ENCODE measurements around the gene CFAP74.
"Not testable (repeated sequence)": the region's sequence is repeated elsewhere in the genome, so short reads cannot be mapped to it uniquely, and the experiment has no call there.

CFAP74 gene

DNA sequence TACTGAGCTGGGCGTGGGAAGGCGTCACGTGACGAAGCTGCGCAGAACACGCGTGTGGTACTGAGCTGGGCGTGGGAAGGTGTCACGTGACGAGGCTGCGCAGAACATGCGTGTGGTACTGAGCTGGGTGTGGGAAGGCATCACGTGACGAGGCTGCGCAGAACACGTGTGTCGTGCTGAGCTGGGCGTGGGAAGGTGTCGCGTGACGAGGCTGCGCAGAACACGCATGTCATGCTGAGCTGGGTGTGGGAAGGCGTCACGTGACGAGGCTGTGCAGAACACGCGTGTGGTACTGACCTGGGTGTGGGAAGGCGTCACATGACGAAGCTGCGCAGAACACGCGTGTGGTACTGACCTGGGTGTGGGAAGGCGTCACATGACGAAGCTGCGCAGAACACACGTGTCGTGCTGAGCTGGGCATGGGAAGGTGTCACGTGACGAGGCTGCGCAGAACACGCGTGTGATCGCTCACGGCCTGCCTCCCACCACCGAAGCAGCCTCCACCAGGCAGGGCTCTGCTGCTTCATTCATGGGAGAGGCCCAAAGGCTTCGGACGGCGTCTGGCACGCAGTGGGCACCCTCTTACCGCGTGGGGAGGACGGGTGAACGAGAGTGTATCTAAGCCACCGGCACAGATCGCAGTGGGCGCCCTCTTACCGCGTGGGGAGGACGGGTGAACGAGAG lies 24.0 kb downstream of the CFAP74 start:
- H3K4me1 ChIP-seq (ENCODE audit: insufficient read depth, low read length), result no peaks in the 10 kb centered on the region
- no peak overlapping the region for H3K4me3 ChIP-seq (ENCODE audit: low read depth in 1 of 2, low read length in 2 of 2)
- H3K36me3 ChIP-seq (ENCODE audit: insufficient read depth, low read length), result no peaks in the 10 kb centered on the region
- no peak overlapping the region for H3K27ac ChIP-seq (ENCODE audit: low read depth, low read length)
- no peaks in the 10 kb centered on the region for H3K9me3 ChIP-seq (ENCODE audit: low read length)
- H3K27me3 ChIP-seq (ENCODE audit: control insufficient read depth in 1 of 2, insufficient read depth in 2 of 2, low read length in 2 of 2), result no peaks in the 10 kb centered on the region
- no peak overlapping the region for H3K9ac ChIP-seq (ENCODE audit: low read length)

GRCh38 chr1:1978690-1979481 lies 24.7 kb downstream of the CFAP74 start:
- H3K9me3 ChIP-seq (ENCODE audit: low read length); H3K4me3 ChIP-seq (ENCODE audit: low read depth in 1 of 2, low read length in 2 of 2); H3K27me3 ChIP-seq (ENCODE audit: control insufficient read depth in 1 of 2, insufficient read depth in 2 of 2, low read length in 2 of 2); H3K36me3 ChIP-seq (ENCODE audit: insufficient read depth, low read length); H3K4me1 ChIP-seq (ENCODE audit: insufficient read depth, low read length); H3K9ac ChIP-seq (ENCODE audit: low read length); H3K27ac ChIP-seq (ENCODE audit: low read depth, low read length): not testable (repeated sequence)

DNA sequence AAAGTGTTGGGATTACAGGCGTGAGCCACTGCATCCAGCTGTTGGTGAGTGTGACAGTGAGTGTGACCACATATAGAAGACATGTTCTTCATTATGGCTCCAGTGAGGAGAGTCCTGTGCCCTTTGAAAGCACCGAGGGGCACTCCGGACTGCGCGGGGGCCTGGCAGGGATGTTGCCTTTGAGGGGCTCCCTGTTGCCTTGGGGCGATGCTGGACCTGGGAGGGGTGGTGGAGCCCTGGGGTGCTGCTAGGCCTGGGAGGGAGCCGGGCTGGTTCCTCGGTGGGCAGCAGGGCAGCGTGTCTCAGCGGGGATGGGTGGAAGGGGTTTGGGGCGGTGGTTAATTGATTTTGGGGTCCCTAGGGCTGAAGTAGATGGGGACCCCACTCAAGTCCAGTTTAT lies 25.5 kb downstream of the CFAP74 start:
- no peaks in the 10 kb centered on the region for H3K9me3 ChIP-seq (ENCODE audit: low read length)
- H3K9ac ChIP-seq (ENCODE audit: low read length), result no peak overlapping the region
- no peaks in the 10 kb centered on the region for H3K4me1 ChIP-seq (ENCODE audit: insufficient read depth, low read length)
- H3K27ac ChIP-seq (ENCODE audit: low read depth, low read length), result no peak overlapping the region
- H3K27me3 ChIP-seq (ENCODE audit: control insufficient read depth in 1 of 2, insufficient read depth in 2 of 2, low read length in 2 of 2), result peaks cover 0 to 4% of the 10 kb centered on the region in 2 donors
- no peaks in the 10 kb centered on the region for H3K36me3 ChIP-seq (ENCODE audit: insufficient read depth, low read length)
- H3K4me3 ChIP-seq (ENCODE audit: low read depth in 1 of 2, low read length in 2 of 2), result no peak overlapping the region

DNA sequence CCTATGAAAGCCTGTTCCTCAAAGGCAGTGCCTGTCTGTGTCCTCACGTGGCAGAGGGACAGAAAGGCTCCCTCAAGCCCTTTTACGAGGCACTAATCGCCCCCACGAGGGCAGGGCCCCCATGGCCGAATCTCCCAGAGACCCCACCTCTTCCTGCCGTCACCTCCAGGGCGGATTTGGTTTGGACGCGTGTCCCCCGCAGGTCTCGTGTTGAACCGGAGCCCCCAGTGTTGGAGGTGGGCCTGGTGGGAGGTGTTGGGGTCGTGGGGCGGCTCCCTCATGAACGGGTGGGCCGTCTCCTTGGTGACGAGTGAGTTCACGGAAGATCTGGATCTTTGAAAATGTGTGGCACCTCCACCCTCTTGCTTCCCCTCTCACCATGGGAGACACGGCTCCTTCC lies 27.6 kb downstream of the CFAP74 start:
- no peaks in the 10 kb centered on the region for H3K9me3 ChIP-seq (ENCODE audit: low read length)
- H3K4me3 ChIP-seq (ENCODE audit: low read depth in 1 of 2, low read length in 2 of 2), result no peak overlapping the region

GRCh38 chr1:1975535-1975934 lies 28.1 kb downstream of the CFAP74 start:
- Histone ChIP-seq H3K9me3 (ENCODE audit: low read length) (no peaks in the 10 kb centered on the region), H3K9ac (ENCODE audit: low read length) (no peak overlapping the region), H3K27ac (ENCODE audit: low read depth, low read length) (no peak overlapping the region), H3K36me3 (ENCODE audit: insufficient read depth, low read length) (no peaks in the 10 kb centered on the region), H3K4me1 (ENCODE audit: insufficient read depth, low read length) (no peaks in the 10 kb centered on the region), H3K4me3 (ENCODE audit: low read depth in 1 of 2, low read length in 2 of 2) (no peak overlapping the region), H3K27me3 (ENCODE audit: control insufficient read depth in 1 of 2, insufficient read depth in 2 of 2, low read length in 2 of 2) (peaks cover 0 to 7% of the 10 kb centered on the region in 2 donors)

More for the DNA sequence above, 27.6 kb downstream of the CFAP74 start:
- no peaks in the 10 kb centered on the region for H3K4me1 ChIP-seq (ENCODE audit: insufficient read depth, low read length)
- H3K27ac ChIP-seq (ENCODE audit: low read depth, low read length), result no peak overlapping the region
- no peak overlapping the region for H3K9ac ChIP-seq (ENCODE audit: low read length)
- H3K36me3 ChIP-seq (ENCODE audit: insufficient read depth, low read length), result no peaks in the 10 kb centered on the region
- H3K27me3 ChIP-seq (ENCODE audit: control insufficient read depth in 1 of 2, insufficient read depth in 2 of 2, low read length in 2 of 2), result peaks cover 0 to 7% of the 10 kb centered on the region in 2 donors

DNA sequence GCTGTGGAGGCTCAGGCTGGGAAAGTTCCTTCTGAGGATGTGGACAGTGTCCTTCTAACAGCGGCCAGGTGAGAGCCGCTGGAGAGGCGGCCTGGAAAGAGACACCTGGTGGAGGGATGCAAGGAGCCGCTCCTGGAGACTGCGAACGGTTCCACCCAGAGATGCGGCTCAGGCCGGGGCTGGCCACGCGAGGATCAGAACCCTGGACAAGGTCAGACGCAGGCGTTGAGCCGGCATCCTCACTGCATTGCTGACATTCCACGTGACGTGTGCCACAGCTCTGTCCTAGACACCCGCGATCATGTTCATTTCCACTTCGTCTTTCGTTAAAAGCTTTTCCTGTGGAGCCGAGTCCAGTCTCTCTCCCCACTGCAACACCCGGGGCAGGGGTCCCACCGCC lies 28.8 kb downstream of the CFAP74 start:
- Histone ChIP-seq H3K36me3 (ENCODE audit: insufficient read depth, low read length) (no peaks in the 10 kb centered on the region), H3K27me3 (ENCODE audit: control insufficient read depth in 1 of 2, insufficient read depth in 2 of 2, low read length in 2 of 2) (peaks cover 0 to 7% of the 10 kb centered on the region in 2 donors), H3K27ac (ENCODE audit: low read depth, low read length) (no peak overlapping the region), H3K9me3 (ENCODE audit: low read length) (no peaks in the 10 kb centered on the region), H3K4me3 (ENCODE audit: low read depth in 1 of 2, low read length in 2 of 2) (no peak overlapping the region), H3K4me1 (ENCODE audit: insufficient read depth, low read length) (no peaks in the 10 kb centered on the region), H3K9ac (ENCODE audit: low read length) (no peak overlapping the region)

DNA sequence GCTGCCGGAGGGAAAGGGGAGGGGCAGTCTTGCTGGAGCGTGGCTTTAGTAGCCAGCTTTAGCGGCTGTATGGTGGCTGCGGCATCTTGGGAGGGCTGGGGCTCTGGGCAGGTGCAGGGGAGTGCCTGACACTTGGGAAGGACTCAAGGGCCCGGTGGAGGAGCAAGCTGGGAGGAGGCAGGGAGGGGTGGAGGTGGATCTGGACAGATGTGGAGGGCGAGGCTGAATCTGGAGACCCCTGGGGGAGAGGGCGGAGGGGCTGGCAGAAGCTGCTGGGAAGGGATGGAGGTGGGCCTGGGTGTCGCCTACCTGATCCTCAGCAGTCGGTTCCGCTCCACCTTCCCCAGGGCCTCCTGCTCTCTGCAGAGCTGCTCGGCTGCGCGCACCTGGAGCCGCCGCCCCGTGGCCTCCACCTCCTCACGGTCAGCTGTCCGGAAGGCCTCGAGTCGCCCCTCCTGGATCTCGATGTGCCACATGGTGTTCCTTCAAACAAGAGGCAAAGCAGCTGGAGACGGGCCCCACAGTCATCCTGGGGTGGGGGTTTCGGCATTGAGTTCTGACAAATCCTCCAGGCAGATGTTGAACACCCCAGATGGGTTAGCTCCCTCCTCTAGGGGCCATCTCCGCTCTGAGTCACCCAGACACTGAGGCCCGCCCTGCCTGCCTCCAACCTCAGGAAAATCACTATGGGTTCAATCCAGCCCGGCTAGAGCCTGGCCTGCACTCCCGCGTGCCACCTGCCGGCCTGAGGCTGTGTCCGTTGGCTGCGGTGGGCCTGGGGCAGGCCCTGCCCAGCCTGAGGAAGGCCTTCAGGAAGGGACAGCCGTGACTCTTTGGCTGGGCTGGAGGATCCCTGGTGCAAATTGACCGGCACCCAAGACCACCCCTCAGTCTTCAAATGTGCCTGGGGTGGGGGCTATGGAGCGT lies 29.6 kb downstream of the CFAP74 start:
- Histone ChIP-seq H3K36me3 (ENCODE audit: insufficient read depth, low read length) (no peaks in the 10 kb centered on the region), H3K4me3 (ENCODE audit: low read depth in 1 of 2, low read length in 2 of 2) (no peak overlapping the region), H3K9me3 (ENCODE audit: low read length) (no peaks in the 10 kb centered on the region), H3K27me3 (ENCODE audit: control insufficient read depth in 1 of 2, insufficient read depth in 2 of 2, low read length in 2 of 2) (peaks cover 0 to 7% of the 10 kb centered on the region in 2 donors), H3K27ac (ENCODE audit: low read depth, low read length) (no peak overlapping the region), H3K9ac (ENCODE audit: low read length) (no peak overlapping the region), H3K4me1 (ENCODE audit: insufficient read depth, low read length) (no peaks in the 10 kb centered on the region)

- peaks cover 0 to 7% of the 10 kb centered on the region in 2 donors for H3K27me3 ChIP-seq (ENCODE audit: control insufficient read depth in 1 of 2, insufficient read depth in 2 of 2, low read length in 2 of 2)
- H3K27ac ChIP-seq (ENCODE audit: low read depth, low read length), result no peak overlapping the region
- H3K9ac ChIP-seq (ENCODE audit: low read length), result no peak overlapping the region
- no peaks in the 10 kb centered on the region for H3K36me3 ChIP-seq (ENCODE audit: insufficient read depth, low read length)
- H3K4me3 ChIP-seq (ENCODE audit: low read depth in 1 of 2, low read length in 2 of 2), result no peak overlapping the region
- no peaks in the 10 kb centered on the region for H3K9me3 ChIP-seq (ENCODE audit: low read length)
- H3K4me1 ChIP-seq (ENCODE audit: insufficient read depth, low read length), result no peaks in the 10 kb centered on the region
These were observed 30.4 kb downstream of the CFAP74 start for GRCh38 chr1:1972976-1973715.

DNA sequence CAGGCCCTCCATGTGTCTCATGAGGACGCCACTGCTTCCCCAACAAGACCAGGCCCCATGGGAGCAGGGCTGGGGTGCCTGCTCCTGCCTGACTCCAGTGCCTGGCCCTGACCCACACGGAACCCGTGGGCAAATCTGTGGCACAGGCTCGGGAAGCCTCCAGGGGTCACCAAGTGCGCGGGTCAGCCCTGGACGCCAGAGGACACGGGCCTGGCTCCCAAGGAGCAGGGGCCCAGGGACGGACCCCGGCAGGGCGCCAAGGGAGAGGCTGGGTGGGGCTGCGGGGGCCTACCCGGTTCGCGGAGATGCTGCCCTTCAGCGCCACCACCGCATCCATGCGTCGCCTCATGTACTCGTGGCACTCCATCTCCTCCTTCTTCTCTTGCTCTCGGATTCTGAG lies 31.9 kb downstream of the CFAP74 start:
- Histone ChIP-seq H3K9ac (ENCODE audit: low read length) (no peak overlapping the region), H3K4me1 (ENCODE audit: insufficient read depth, low read length) (no peaks in the 10 kb centered on the region), H3K9me3 (ENCODE audit: low read length) (no peaks in the 10 kb centered on the region), H3K27ac (ENCODE audit: low read depth, low read length) (no peak overlapping the region), H3K4me3 (ENCODE audit: low read depth in 1 of 2, low read length in 2 of 2) (no peak overlapping the region), H3K27me3 (ENCODE audit: control insufficient read depth in 1 of 2, insufficient read depth in 2 of 2, low read length in 2 of 2) (peaks cover 0 to 17% of the 10 kb centered on the region in 2 donors), H3K36me3 (ENCODE audit: insufficient read depth, low read length) (no peaks in the 10 kb centered on the region)

- H3K9me3 ChIP-seq (ENCODE audit: low read length), result no peaks in the 10 kb centered on the region
- H3K36me3 ChIP-seq (ENCODE audit: insufficient read depth, low read length), result no peaks in the 10 kb centered on the region
- H3K4me3 ChIP-seq (ENCODE audit: low read depth in 1 of 2, low read length in 2 of 2), result no peak overlapping the region
- H3K27ac ChIP-seq (ENCODE audit: low read depth, low read length), result no peak overlapping the region
- no peak overlapping the region for H3K9ac ChIP-seq (ENCODE audit: low read length)
- H3K27me3 ChIP-seq (ENCODE audit: control insufficient read depth in 1 of 2, insufficient read depth in 2 of 2, low read length in 2 of 2), result peaks cover 0 to 17% of the 10 kb centered on the region in 2 donors
- H3K4me1 ChIP-seq (ENCODE audit: insufficient read depth, low read length), result no peaks in the 10 kb centered on the region
These were observed 32.6 kb downstream of the CFAP74 start for GRCh38 chr1:1971017-1971416.
